ENCODE measurements around the gene SHC2. TPM values are rescaled to one million over a fixed set of nuclear protein-coding genes. Genes with fewer than 3 reads are reported as not detected.

SHC2 gene
- total and polyA plus RNA-seq, 2 of the 13 experiments (the other 11 are each of a cell fraction or from before 2014, with no cell fraction given) = 9.0 to 18.3 TPM

DNA sequence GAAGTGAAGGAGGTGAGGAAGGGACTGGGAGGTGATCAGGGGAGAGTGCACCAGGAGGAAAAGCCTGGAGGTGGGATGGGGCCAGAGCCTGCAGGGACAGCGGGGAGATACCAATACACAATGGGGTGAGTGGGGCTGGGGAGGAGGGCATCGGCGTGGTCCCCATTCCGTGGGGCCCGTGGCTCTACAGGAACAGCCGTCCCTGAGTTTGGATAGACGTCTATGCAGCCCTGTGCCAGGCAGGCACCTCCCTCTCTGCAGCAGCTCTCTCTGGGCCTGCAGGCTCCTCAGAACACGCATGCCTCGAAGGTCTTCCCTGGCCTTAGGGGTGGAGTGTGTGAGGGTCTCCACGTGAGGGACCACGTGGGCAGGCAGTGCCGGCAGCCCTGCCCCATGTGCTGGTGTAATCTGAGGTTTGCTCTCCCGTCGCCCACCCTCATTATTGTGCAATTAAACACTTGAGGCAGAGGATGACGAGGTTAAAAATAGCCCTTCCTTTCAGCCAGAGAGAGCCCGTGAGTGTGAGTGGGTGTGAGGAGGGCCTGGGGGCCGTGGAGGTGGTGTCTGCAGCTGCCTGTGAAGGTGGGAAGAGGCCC, 68.4 kb downstream of the SHC2 start (continued):
- no peak for TF ChIP-seq UBTF (CRISPR knock-in tag; IDR thresholded peaks at IDR 0.05)
- TF ChIP-seq KAT2B (IDR thresholded peaks at IDR 0.05; ENCODE audit: borderline replicate concordance, low read depth, low read length) = no peak

GRCh38 chr19:391726-392374, 69.0 kb downstream of the SHC2 start:
- Histone ChIP-seq H2AFZ (ENCODE audit: low read length) (no peak overlapping the region), H3K36me3 (replicated peaks in 1 of 2; ENCODE audit: control insufficient read depth in 1 of 2, insufficient read depth in 2 of 2, low read length in 2 of 2) (no peaks in the 10 kb centered on the region), H3K9me3 (ENCODE audit: low read length) (peaks cover 8% of the 10 kb centered on the region), H3K79me2 (ENCODE audit: insufficient read depth, low read length) (no peaks in the 10 kb centered on the region), H3K4me2 (ENCODE audit: low read depth, low read length) (no peak overlapping the region), H3K4me3 (replicated peaks in 1 of 3; ENCODE audit: insufficient read depth in 1 of 3, low read depth in 2 of 3, low read length in 3 of 3) (no peak overlapping the region), H3K4me1 (ENCODE audit: insufficient read depth, low read length) (no peaks in the 10 kb centered on the region), H3K27me3 (ENCODE audit: control insufficient read depth in 1 of 2, insufficient read depth in 2 of 2, low read length in 2 of 2) (peaks cover 20 to 50% of the 10 kb centered on the region in 2 experiments; a peak in 4 of 5 replicates), H4K20me1 (ENCODE audit: insufficient read depth, low read length) (no peaks in the 10 kb centered on the region), H3K27ac (ENCODE audit: extremely low read length, insufficient read depth, low read length) (no peak overlapping the region), H3K9ac (ENCODE audit: insufficient read depth, low read depth, low read length) (no peak overlapping the region)
- no TSS peak for BruUV-seq (replicated peaks)
- in situ Hi-C loops (cut with HindIII; ENCODE audit: extremely low pct_ligation_motif_present, low pct_unique_long_range_greater_than_20kb) (no loop called here), intact Hi-C loops (cut with micrococcal nuclease; ENCODE audit: unreplicated experiment) (no loop called here)
- ChIA-PET CTCF (ENCODE audit: low intra/inter-chr PET ratio, low total read pairs) (no interaction called here), POLR2A (no interaction called here)
- 37% methylated on average over 23 of the region's 30 CpGs for WGBS (ENCODE audit: low lambda C conversion rate)
- FAIRE-seq (no peak), DNase-seq (ENCODE audit: low spot score) (no peak), ATAC-seq (no peak)
- no peak for TF ChIP-seq MTA3 (CRISPR knock-in tag; IDR thresholded peaks at IDR 0.05)
- TF ChIP-seq, protein P1, sequence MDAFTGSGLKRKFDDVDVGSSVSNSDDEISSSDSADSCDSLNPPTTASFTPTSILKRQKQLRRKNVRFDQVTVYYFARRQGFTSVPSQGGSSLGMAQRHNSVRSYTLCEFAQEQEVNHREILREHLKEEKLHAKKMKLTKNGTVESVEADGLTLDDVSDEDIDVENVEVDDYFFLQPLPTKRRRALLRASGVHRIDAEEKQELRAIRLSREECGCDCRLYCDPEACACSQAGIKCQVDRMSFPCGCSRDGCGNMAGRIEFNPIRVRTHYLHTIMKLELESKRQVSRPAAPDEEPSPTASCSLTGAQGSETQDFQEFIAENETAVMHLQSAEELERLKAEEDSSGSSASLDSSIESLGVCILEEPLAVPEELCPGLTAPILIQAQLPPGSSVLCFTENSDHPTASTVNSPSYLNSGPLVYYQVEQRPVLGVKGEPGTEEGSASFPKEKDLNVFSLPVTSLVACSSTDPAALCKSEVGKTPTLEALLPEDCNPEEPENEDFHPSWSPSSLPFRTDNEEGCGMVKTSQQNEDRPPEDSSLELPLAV (CRISPR knock-in tag; conservative IDR thresholded peaks at IDR 0.05; ENCODE audit: low read depth) = no peak
- TF ChIP-seq ZNF597 (CRISPR knock-in tag; IDR thresholded peaks at IDR 0.05) = no peak
- TF ChIP-seq ZNF790 (CRISPR knock-in tag; IDR thresholded peaks at IDR 0.05; ENCODE audit: borderline replicate concordance) = no peak
- TF ChIP-seq, protein P2, sequence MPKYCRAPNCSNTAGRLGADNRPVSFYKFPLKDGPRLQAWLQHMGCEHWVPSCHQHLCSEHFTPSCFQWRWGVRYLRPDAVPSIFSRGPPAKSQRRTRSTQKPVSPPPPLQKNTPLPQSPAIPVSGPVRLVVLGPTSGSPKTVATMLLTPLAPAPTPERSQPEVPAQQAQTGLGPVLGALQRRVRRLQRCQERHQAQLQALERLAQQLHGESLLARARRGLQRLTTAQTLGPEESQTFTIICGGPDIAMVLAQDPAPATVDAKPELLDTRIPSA (CRISPR knock-in tag; IDR thresholded peaks at IDR 0.05; ENCODE audit: borderline replicate concordance) = no peak
- no peak for TF ChIP-seq PPARG (CRISPR knock-in tag; conservative IDR thresholded peaks at IDR 0.05)
- no peak for TF ChIP-seq SAFB2 (CRISPR knock-in tag; IDR thresholded peaks at IDR 0.05; ENCODE audit: borderline replicate concordance, low read depth)
- no peak for TF ChIP-seq GMEB1 (CRISPR knock-in tag; IDR thresholded peaks at IDR 0.05; ENCODE audit: borderline replicate concordance)
- TF ChIP-seq MTF1 (CRISPR knock-in tag; IDR thresholded peaks at IDR 0.05) = no peak
- TF ChIP-seq HMGA1 (CRISPR knock-in tag; conservative IDR thresholded peaks at IDR 0.05) = no peak
- TF ChIP-seq SMAD9 (CRISPR knock-in tag; IDR thresholded peaks at IDR 0.05) = no peak
- TF ChIP-seq AGO2 (optimal IDR thresholded peaks at IDR 0.05; ENCODE audit: low read depth, low read length) = no peak
- TF ChIP-seq CEBPB (IDR thresholded peaks at IDR 0.05; ENCODE audit: borderline replicate concordance, low read depth, low read length) = no peak
